HFFc6 (cell line): ENCODE data around the gene TCEAL9. TPM values are rescaled to one million over a fixed set of nuclear protein-coding genes. Genes with fewer than 3 reads are reported as not detected.
"Not testable (repeated sequence)": the region's sequence is repeated elsewhere in the genome, so short reads cannot be mapped to it uniquely, and the experiment has no call there.

Experiments used
- DNase-seq: peaks from one replicate; pipeline ENCODE4 v3.0.0-alpha.2; 2018
- H3K27ac Mint-ChIP-seq: 2 replicates; pipeline ENCODE4 v1.8.0; 2020; ENCODE audit warnings: mild to moderate bottlenecking, mixed read lengths
- H3K27me3 Mint-ChIP-seq: 2 replicates; pipeline ENCODE4 v1.8.0; 2021; ENCODE audit warnings: mild to moderate bottlenecking, moderate library complexity, mixed read lengths; ENCODE audit not compliant: insufficient read depth
- H3K36me3 Mint-ChIP-seq: 2 replicates; pipeline ENCODE4 v1.8.0; 2021; ENCODE audit warnings: low read depth, mixed read lengths
- H3K4me1 Mint-ChIP-seq: 2 replicates; pipeline ENCODE4 v1.8.0; 2020; ENCODE audit warnings: low read depth, mixed read lengths
- H3K4me3 Mint-ChIP-seq: 2 replicates; pipeline ENCODE4 v1.8.0; 2020; ENCODE audit warnings: mild to moderate bottlenecking, moderate library complexity, mixed read lengths
- H3K9me3 Mint-ChIP-seq: 2 replicates; pipeline ENCODE4 v1.8.0; 2020; ENCODE audit warnings: mild to moderate bottlenecking, mixed read lengths
- CTCF ChIP-seq: fragments of 200-600 bp; sonication (generic); IDR thresholded peaks from 2 replicates; pipeline ENCODE4 v1.5.0; 2021; ENCODE audit warnings: antibody characterized with exemption, mild to moderate bottlenecking
- total RNA-seq, 6 experiments: library from RNA; stranded (reverse); fragmentation: NEBNext Ultra II Directional; extraction: Animal tissue kit (Norgen Biotek cat#: 25700); gene quantifications; 2 replicates in 1 of 6; 3 replicates in 5 of 6; pipeline ENCODE4 v1.2.3, GENCODE V29; 2021

Gene TCEAL9
- total RNA-seq, 6 experiments from 2014 or later = 77.3 to 99.9 (median 83.0) TPM

- Mint-ChIP-seq H3K27ac (peak overlapping the region; percentile 97), H3K36me3 (peaks cover 14% of the 10 kb centered on the region), H3K4me1 (peaks cover 39% of the 10 kb centered on the region), H3K27me3 (peaks cover 1% of the 10 kb centered on the region; the same call in 1 of the 2 replicates), H3K4me3 (peak overlapping the region; percentile 97), H3K9me3 (no peaks in the 10 kb centered on the region)
- no peak for TF ChIP-seq CTCF
- DNase-seq = no peak
These were observed 552 bp downstream of the TCEAL9 start for GRCh38 chrX:103356858-103357257.

- Mint-ChIP-seq H3K36me3 (peaks cover 14% of the 10 kb centered on the region), H3K27ac (peak overlapping the region; percentile 97), H3K4me3 (peak overlapping the region; percentile 97), H3K4me1 (peaks cover 49% of the 10 kb centered on the region), H3K27me3 (peaks cover 1% of the 10 kb centered on the region; the same call in 1 of the 2 replicates), H3K9me3 (no peaks in the 10 kb centered on the region)
- no peak for DNase-seq
- no peak for TF ChIP-seq CTCF
These were observed 1.6 kb downstream of the TCEAL9 start for GRCh38 chrX:103357871-103358270.

- H3K36me3 Mint-ChIP-seq = peaks cover 14% of the 10 kb centered on the region
- H3K27me3 Mint-ChIP-seq, H3K27ac Mint-ChIP-seq, H3K4me3 Mint-ChIP-seq, H3K9me3 Mint-ChIP-seq, DNase-seq: not testable (repeated sequence)
- peaks cover 52% of the 10 kb centered on the region for H3K4me1 Mint-ChIP-seq
These were observed 3.3 kb downstream of the TCEAL9 start for GRCh38 chrX:103359605-103360004.

- H3K27ac Mint-ChIP-seq = peak overlapping the region; percentile 53; the same call in 1 of the 2 replicates
- H3K27me3 Mint-ChIP-seq = peaks cover 1% of the 10 kb centered on the region; the same call in 1 of the 2 replicates
- H3K4me3 Mint-ChIP-seq = no peak overlapping the region
- peaks cover 14% of the 10 kb centered on the region for H3K36me3 Mint-ChIP-seq
- H3K9me3 Mint-ChIP-seq = no peaks in the 10 kb centered on the region
- no peak for TF ChIP-seq CTCF
- H3K4me1 Mint-ChIP-seq = peaks cover 52% of the 10 kb centered on the region
- no peak for DNase-seq
These were observed 3.8 kb downstream of the TCEAL9 start for GRCh38 chrX:103360092-103360491.

- DNase-seq = no peak
- H3K27me3 Mint-ChIP-seq = peaks cover 1% of the 10 kb centered on the region; the same call in 1 of the 2 replicates
- H3K27ac Mint-ChIP-seq = peak overlapping the region; percentile 37; the same call in 1 of the 2 replicates
- H3K4me3 Mint-ChIP-seq = no peak overlapping the region
- peaks cover 47% of the 10 kb centered on the region for H3K4me1 Mint-ChIP-seq
- no peaks in the 10 kb centered on the region for H3K9me3 Mint-ChIP-seq
- H3K36me3 Mint-ChIP-seq = peaks cover 14% of the 10 kb centered on the region
- no peak for TF ChIP-seq CTCF
These were observed 4.6 kb downstream of the TCEAL9 start for GRCh38 chrX:103360916-103361315.

- peaks cover 1% of the 10 kb centered on the region; the same call in 1 of the 2 replicates for H3K27me3 Mint-ChIP-seq
- peak overlapping the region; percentile 58 for H3K27ac Mint-ChIP-seq
- DNase-seq = no peak
- no peaks in the 10 kb centered on the region for H3K9me3 Mint-ChIP-seq
- peaks cover 8% of the 10 kb centered on the region for H3K36me3 Mint-ChIP-seq
- H3K4me1 Mint-ChIP-seq = peaks cover 49% of the 10 kb centered on the region
- H3K4me3 Mint-ChIP-seq = peak overlapping the region; percentile 28; the same call in 1 of the 2 replicates
- no peak for TF ChIP-seq CTCF
These were observed 5.5 kb downstream of the TCEAL9 start for GRCh38 chrX:103361798-103362197.
